D341Med (cell line): ENCODE measurements around the gene SLCO4A1.

ENCODE experiments used
- DNase-seq: peaks from one replicate; pipeline ENCODE4 v3.0.0; 2012; ENCODE audit warnings: low spot score

The SLCO4A1 gene

GRCh38 chr20:62702013-62702300 lies 59.7 kb downstream of the SLCO4A1 start:
- DNase-seq: no peak

- no peak for DNase-seq
These were observed 60.9 kb downstream of the SLCO4A1 start for GRCh38 chr20:62702895-62703852.

GRCh38 chr20:62703853-62704228 lies 61.5 kb downstream of the SLCO4A1 start:
- DNase-seq: no peak

- DNase-seq: no peak
These were observed 62.1 kb downstream of the SLCO4A1 start for GRCh38 chr20:62704341-62704948.

- no peak for DNase-seq
These were observed 63.3 kb downstream of the SLCO4A1 start for GRCh38 chr20:62705627-62706026.

- DNase-seq: no peak
These were observed 64.0 kb downstream of the SLCO4A1 start for GRCh38 chr20:62706344-62706743.

GRCh38 chr20:62706857-62707256 lies 64.6 kb downstream of the SLCO4A1 start:
- DNase-seq: no peak

- no peak for DNase-seq
These were observed 65.1 kb downstream of the SLCO4A1 start for GRCh38 chr20:62707276-62707920.

GRCh38 chr20:62707921-62708521 lies 65.7 kb downstream of the SLCO4A1 start:
- peak; percentile 78 for DNase-seq

GRCh38 chr20:62708591-62709536 lies 66.6 kb downstream of the SLCO4A1 start, which contains the start of gene NTSR1:
TSS of gene NTSR1 (plus strand) at chr20:62708836. CDS start at chr20:62709208, 372 bp downstream.
- DNase-seq: peak; percentile 80

- DNase-seq: no peak
These were observed 67.2 kb downstream of the SLCO4A1 start for GRCh38 chr20:62709537-62709905.

- DNase-seq: no peak
These were observed 68.0 kb downstream of the SLCO4A1 start for GRCh38 chr20:62710221-62710885.

- no peak for DNase-seq
These were observed 68.8 kb downstream of the SLCO4A1 start for GRCh38 chr20:62710886-62711702.

- DNase-seq: no peak
These were observed 69.4 kb downstream of the SLCO4A1 start for GRCh38 chr20:62711703-62712101.

- DNase-seq: no peak
These were observed 70.3 kb downstream of the SLCO4A1 start for GRCh38 chr20:62712606-62713005.

GRCh38 chr20:62714006-62714405 lies 71.7 kb downstream of the SLCO4A1 start:
- no peak for DNase-seq

GRCh38 chr20:62714799-62715198 lies 72.5 kb downstream of the SLCO4A1 start:
- no peak for DNase-seq

- no peak for DNase-seq
These were observed 72.9 kb downstream of the SLCO4A1 start for GRCh38 chr20:62715201-62715600.

- no peak for DNase-seq
These were observed 74.1 kb downstream of the SLCO4A1 start for GRCh38 chr20:62716198-62716940.
